Activated T-cell treated with anti-CD3 and anti-CD28 coated beads, Interleukin-2, amount 50 U/mL, for 4 hours (primary cell): ENCODE data around the gene GRIN3B. TPM values are rescaled to one million over a fixed set of nuclear protein-coding genes. Genes with fewer than 3 reads are reported as not detected.
A peak's percentile ranks its signal among the peaks of the same experiment; 100 is the strongest.
"Not testable (repeated sequence)": the region's sequence is repeated elsewhere in the genome, so short reads cannot be mapped to it uniquely, and the experiment has no call there.

ENCODE experiments used
- ATAC-seq, 2 donors: fragments of 200-7000 bp; cut with Tn5 transposase; one replicate each; pipeline ENCODE4 v1.10.0; 2021
- DNase-seq: peaks from one replicate; pipeline ENCODE4 v3.0.0-alpha.2; 2020
- H3K27me3 Mint-ChIP-seq: one replicate; pipeline ENCODE4 v1.8.0; 2021; ENCODE audit warnings: low read depth, mixed read lengths
- H3K36me3 Mint-ChIP-seq: one replicate; pipeline ENCODE4 v1.8.0; 2022; ENCODE audit warnings: mixed read lengths; ENCODE audit not compliant: insufficient read depth
- H3K4me1 Mint-ChIP-seq: one replicate; pipeline ENCODE4 v1.8.0; 2021; ENCODE audit warnings: low read depth, mixed read lengths
- H3K4me3 Mint-ChIP-seq: one replicate; pipeline ENCODE4 v1.8.0; 2021; ENCODE audit warnings: mild to moderate bottlenecking, moderate library complexity, mixed read lengths
- H3K9me3 Mint-ChIP-seq: one replicate; pipeline ENCODE4 v1.8.0; 2021; ENCODE audit warnings: mixed read lengths
- total RNA-seq, 3 donors: library from RNA; stranded (reverse); gene quantifications; one replicate each; pipeline ENCODE4 v1.2.1, GENCODE V29; 2021

The GRIN3B gene
- total RNA-seq, 3 donors from 2014 or later: 0.05 to 0.19 (median 0.08) TPM

DNA sequence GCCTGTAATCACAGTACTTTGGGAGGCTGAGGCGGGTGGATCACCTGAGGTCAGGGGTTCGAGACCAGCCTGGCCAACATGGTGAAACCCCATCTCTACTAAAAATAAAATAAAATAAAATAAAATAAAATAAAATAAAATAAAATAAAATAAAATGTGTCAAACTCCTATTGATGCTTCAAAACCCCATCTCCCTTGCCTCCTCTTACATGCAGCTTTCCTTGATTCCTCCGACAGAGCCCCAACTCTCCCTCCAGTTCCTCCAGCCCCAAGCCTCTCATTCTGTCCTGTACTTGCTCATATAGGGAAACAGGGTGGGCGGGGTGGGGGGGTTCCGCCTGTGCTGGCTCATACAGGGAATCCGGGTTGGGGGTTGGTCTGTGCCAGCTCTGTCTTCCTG is 24.9 kb downstream of the GRIN3B start:
- not testable (repeated sequence) for H3K27me3 Mint-ChIP-seq, DNase-seq, H3K4me3 Mint-ChIP-seq

GRCh38 chr19:1025960-1026782 is 26.0 kb downstream of the GRIN3B start, which contains the start of gene CNN2:
TSS of gene CNN2 (plus strand) at chr19:1026608. CDS start at chr19:1026662, 54 bp downstream.
- Mint-ChIP-seq H3K4me1 (peaks cover 33% of the 10 kb centered on the region), H3K36me3 (no peaks in the 10 kb centered on the region), H3K9me3 (no peaks in the 10 kb centered on the region), H3K4me3 (peak within 1 kb of the TSS; percentile 91), H3K27me3 (no peaks in the 10 kb centered on the region)
- peak; percentile 44 for DNase-seq
- ATAC-seq: peak; percentile 68 to 69

More for the DNA sequence above, 24.9 kb downstream of the GRIN3B start:
- H3K36me3 Mint-ChIP-seq, H3K9me3 Mint-ChIP-seq, ATAC-seq: not testable (repeated sequence)
- peaks cover 25% of the 10 kb centered on the region for H3K4me1 Mint-ChIP-seq

GRCh38 chr19:1026783-1027649 is 26.8 kb downstream of the GRIN3B start:
- Mint-ChIP-seq H3K4me3 (peak overlapping the region; percentile 91), H3K4me1 (peaks cover 30% of the 10 kb centered on the region)

GRCh38 chr19:1027650-1028061 is 27.4 kb downstream of the GRIN3B start:
- DNase-seq (no peak), ATAC-seq (peak in 1 of 2 donors; percentile 5)
- Mint-ChIP-seq H3K9me3 (no peaks in the 10 kb centered on the region), H3K4me1 (peaks cover 30% of the 10 kb centered on the region), H3K27me3 (no peaks in the 10 kb centered on the region), H3K4me3 (peak overlapping the region; percentile 91), H3K36me3 (no peaks in the 10 kb centered on the region)

More at GRCh38 chr19:1026783-1027649, 26.8 kb downstream of the GRIN3B start:
- DNase-seq (no peak), ATAC-seq (peak; percentile 12 to 16)
- Mint-ChIP-seq H3K27me3 (no peaks in the 10 kb centered on the region), H3K36me3 (no peaks in the 10 kb centered on the region), H3K9me3 (no peaks in the 10 kb centered on the region)

DNA sequence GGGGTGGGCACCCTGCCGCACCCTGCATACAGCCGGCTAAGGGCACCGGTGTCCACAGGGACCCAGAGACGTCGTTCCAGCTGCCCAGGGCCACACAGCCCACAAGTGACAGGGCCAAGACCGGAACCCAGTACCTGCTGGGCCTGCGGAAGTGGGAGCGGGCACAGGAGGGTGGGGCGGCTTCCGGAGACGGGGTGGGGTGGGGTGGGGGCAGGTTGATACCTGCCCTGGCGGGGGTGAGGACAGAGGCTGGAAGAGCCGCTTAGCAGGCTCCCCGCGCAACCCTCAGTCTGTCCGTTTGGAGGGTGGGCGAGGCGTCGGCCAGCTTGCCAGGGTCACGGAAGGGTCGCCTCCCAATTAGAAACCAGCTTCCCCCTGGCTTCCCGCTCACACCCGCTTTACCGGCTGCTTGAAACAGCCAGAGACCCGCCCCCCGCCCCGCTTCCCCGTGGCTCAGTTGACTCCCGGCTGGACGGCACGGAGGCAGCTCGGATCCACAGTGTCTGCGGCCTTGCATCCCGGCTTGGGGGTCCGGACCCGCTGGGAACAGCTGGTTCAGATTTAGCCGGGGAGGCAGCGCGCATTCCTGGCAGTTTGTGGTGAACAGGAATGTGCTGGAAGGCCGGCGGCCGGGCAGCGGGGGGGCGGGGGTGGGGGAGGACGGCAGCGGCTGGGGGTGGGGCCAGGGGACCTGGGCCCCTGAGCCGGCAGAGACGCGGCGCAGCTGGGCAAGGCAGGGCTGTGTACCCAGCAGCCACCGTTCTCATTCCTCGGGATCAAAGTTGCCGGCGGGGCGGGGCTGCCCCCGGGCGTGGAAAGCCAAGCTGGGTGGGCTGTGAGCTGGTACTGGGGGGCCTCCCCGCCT is 28.1 kb downstream of the GRIN3B start:
- Mint-ChIP-seq H3K4me3 (peak overlapping the region; percentile 91), H3K4me1 (peaks cover 30% of the 10 kb centered on the region), H3K36me3 (peaks cover under 1% of the 10 kb centered on the region), H3K9me3 (no peaks in the 10 kb centered on the region), H3K27me3 (no peaks in the 10 kb centered on the region)
- ATAC-seq (peak; percentile 44 to 46), DNase-seq (peak; percentile 43)

GRCh38 chr19:1032264-1032867 is 32.1 kb downstream of the GRIN3B start:
- H3K27me3 Mint-ChIP-seq: no peaks in the 10 kb centered on the region
- no peak for ATAC-seq
- DNase-seq: no peak
- H3K36me3 Mint-ChIP-seq: peaks cover 5% of the 10 kb centered on the region
- H3K4me1 Mint-ChIP-seq: peaks cover 31% of the 10 kb centered on the region
- no peak overlapping the region for H3K4me3 Mint-ChIP-seq
- H3K9me3 Mint-ChIP-seq: no peaks in the 10 kb centered on the region

DNA sequence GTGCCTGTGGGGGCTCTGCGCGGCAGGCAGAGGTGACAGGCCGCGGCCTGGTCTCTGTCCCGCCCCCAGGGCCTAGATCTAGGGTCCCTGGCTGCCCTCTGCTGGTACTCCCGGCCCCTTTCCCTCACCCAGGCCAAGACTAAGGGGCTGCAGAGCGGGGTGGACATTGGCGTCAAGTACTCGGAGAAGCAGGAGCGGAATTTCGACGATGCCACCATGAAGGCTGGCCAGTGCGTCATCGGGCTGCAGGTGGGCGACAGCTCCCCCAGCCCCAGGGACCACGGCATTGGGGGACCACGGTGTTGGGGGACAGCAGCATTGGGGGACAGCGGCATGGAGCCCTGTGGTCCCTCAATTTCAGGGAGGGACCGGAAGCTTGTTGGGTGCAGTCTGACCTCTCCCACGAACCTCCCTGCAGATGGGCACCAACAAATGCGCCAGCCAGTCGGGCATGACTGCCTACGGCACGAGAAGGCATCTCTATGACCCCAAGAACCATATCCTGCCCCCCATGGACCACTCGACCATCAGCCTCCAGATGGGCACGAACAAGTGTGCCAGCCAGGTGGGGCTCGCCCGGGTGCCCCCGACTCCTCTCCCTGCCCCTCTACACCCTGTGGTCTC is 35.9 kb downstream of the GRIN3B start:
- ATAC-seq (no peak), DNase-seq (no peak)
- Mint-ChIP-seq H3K9me3 (no peaks in the 10 kb centered on the region), H3K27me3 (no peaks in the 10 kb centered on the region), H3K36me3 (peaks cover 12% of the 10 kb centered on the region), H3K4me3 (no peak overlapping the region), H3K4me1 (peaks cover 44% of the 10 kb centered on the region)

DNA sequence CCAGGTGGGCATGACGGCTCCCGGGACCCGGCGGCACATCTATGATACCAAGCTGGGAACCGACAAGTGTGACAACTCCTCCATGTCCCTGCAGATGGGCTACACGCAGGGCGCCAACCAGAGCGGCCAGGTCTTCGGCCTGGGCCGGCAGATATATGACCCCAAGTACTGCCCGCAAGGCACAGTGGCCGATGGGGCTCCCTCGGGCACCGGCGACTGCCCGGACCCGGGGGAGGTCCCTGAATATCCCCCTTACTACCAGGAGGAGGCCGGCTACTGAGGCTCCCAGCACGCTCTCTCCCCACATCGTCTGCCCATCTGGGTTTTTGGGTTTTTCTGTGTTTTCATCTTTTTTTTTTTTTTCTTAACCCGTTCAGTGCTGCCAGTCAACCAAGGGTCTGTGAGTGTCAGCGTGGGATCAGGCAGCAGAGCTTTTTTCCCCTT is 37.4 kb downstream of the GRIN3B start:
- H3K4me1 Mint-ChIP-seq: peaks cover 49% of the 10 kb centered on the region
- no peak for DNase-seq
- ATAC-seq: no peak
- no peaks in the 10 kb centered on the region for H3K9me3 Mint-ChIP-seq
- H3K4me3 Mint-ChIP-seq: peak overlapping the region; percentile 19
- peaks cover 12% of the 10 kb centered on the region for H3K36me3 Mint-ChIP-seq
- no peaks in the 10 kb centered on the region for H3K27me3 Mint-ChIP-seq

GRCh38 chr19:1038978-1039645 is 38.9 kb downstream of the GRIN3B start:
- no peak for DNase-seq
- Mint-ChIP-seq H3K9me3 (no peaks in the 10 kb centered on the region), H3K4me1 (peaks cover 47% of the 10 kb centered on the region)

GRCh38 chr19:1039646-1040475 is 39.6 kb downstream of the GRIN3B start, which contains the start of gene ABCA7:
TSS of gene ABCA7 (plus strand) at chr19:1040107. CDS start at chr19:1041362, 1,255 bp downstream.
- Mint-ChIP-seq H3K27me3 (no peaks in the 10 kb centered on the region), H3K36me3 (peaks cover 10% of the 10 kb centered on the region), H3K4me3 (peak within 1 kb of the TSS; percentile 92), H3K4me1 (peaks cover 47% of the 10 kb centered on the region), H3K9me3 (no peaks in the 10 kb centered on the region)
- peak; percentile 98 for ATAC-seq
- peak; percentile 100 for DNase-seq

More at GRCh38 chr19:1038978-1039645, 38.9 kb downstream of the GRIN3B start:
- Mint-ChIP-seq H3K36me3 (peaks cover 10% of the 10 kb centered on the region), H3K4me3 (peak overlapping the region; percentile 92), H3K27me3 (no peaks in the 10 kb centered on the region)
- no peak for ATAC-seq

DNA sequence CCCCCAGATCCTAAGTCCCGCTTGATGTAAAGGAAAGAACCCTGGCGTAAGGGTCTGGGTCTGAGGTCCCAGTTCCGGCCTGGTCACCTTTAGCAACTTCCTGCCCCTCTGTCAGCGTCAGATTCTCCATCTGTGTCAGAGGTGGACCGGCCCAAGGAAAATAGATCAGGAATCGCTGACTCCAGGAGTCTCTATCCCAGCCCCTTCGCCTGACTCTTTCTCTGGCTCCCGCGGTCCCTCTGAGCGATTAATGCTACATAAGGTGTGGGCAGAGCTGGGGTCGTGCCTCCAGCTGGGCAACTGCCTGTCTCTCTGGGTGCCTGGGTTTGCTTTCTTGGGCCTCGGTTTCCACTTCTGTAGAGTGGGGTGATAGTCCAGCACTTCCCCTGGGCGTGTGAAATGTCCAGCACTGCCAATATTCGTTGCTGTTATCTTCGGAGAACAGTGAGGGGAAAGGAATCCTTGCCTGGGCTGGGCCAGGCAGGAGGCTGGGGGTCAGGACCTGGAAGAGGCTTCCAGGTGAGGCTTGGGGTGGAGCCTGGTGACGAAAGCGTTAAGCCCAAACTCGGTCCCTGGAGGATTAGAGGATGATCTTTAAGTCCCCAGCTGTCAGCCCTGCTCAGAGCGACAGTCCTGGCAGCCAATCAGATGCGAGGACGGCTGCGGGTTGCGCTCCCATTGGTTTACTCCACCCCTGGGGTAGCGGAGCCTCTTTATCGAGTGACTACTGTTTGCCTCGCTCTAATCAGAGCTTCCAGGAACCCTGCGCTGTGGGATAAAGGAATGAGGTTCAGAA is 40.5 kb downstream of the GRIN3B start:
- H3K36me3 Mint-ChIP-seq: peaks cover 9% of the 10 kb centered on the region
- H3K9me3 Mint-ChIP-seq: no peaks in the 10 kb centered on the region
- H3K4me3 Mint-ChIP-seq: peak overlapping the region; percentile 92
- ATAC-seq (peak; percentile 67 to 71), DNase-seq (peak; percentile 87)
- peaks cover 43% of the 10 kb centered on the region for H3K4me1 Mint-ChIP-seq
- no peaks in the 10 kb centered on the region for H3K27me3 Mint-ChIP-seq
